SK-N-SH treated with all-trans-retinoic acid at 6 μM for 48 hours (cell line): ENCODE data around the gene PEPD.

Experiments used
- ATAC-seq: fragments of 200-7000 bp; cut with Tn5 transposase; 3 replicates; pipeline ENCODE4 v1.9.1; 2020; ENCODE audit warnings: mild to moderate bottlenecking, moderate library complexity
- BACH2 ChIP-seq: fragments of 250-450 bp; sonication (Bioruptor Pico); IDR thresholded peaks from 2 replicates; pipeline ENCODE4 v1.9.0; 2021; ENCODE audit warnings: mild to moderate bottlenecking, borderline replicate concordance
- CREB5 ChIP-seq: fragments of 250-450 bp; sonication (Bioruptor Pico); IDR thresholded peaks from 2 replicates; pipeline ENCODE4 v1.5.1; 2020; ENCODE audit warnings: low read depth, mild to moderate bottlenecking, moderate library complexity
- CSDC2 ChIP-seq: fragments of 250-450 bp; sonication (Bioruptor Pico); IDR thresholded peaks from 2 replicates; pipeline ENCODE4 v1.5.0; 2020; ENCODE audit warnings: mild to moderate bottlenecking, moderate library complexity
- CSRNP3 ChIP-seq: fragments of 250-450 bp; sonication (Bioruptor Pico); IDR thresholded peaks from 2 replicates; pipeline ENCODE4 v1.5.1; 2021; ENCODE audit warnings: mild to moderate bottlenecking, moderate library complexity
- ESRRG ChIP-seq: fragments of 250-450 bp; sonication (Bioruptor Pico); IDR thresholded peaks from 2 replicates; pipeline ENCODE4 v1.6.1; 2021; ENCODE audit warnings: mild to moderate bottlenecking
- GLIS3 ChIP-seq: fragments of 250-450 bp; sonication (Bioruptor Pico); IDR thresholded peaks from 2 replicates; pipeline ENCODE4 v1.5.0; 2020; ENCODE audit warnings: mild to moderate bottlenecking, moderate library complexity
- ISL1 ChIP-seq: fragments of 250-450 bp; sonication (Bioruptor Pico); IDR thresholded peaks from 2 replicates; pipeline ENCODE4 v2.1.2; 2022; ENCODE audit warnings: mild to moderate bottlenecking, moderate library complexity
- OSR1 ChIP-seq: fragments of 250-450 bp; sonication (Bioruptor Pico); IDR thresholded peaks from 2 replicates; pipeline ENCODE4 v1.8.0; 2022; ENCODE audit warnings: moderate library complexity, mild to moderate bottlenecking, inconsistent platforms
- PATZ1 ChIP-seq: fragments of 250-450 bp; sonication (Bioruptor Pico); IDR thresholded peaks from 2 replicates; pipeline ENCODE4 v1.8.0; 2020; ENCODE audit warnings: mild to moderate bottlenecking, moderate library complexity, borderline replicate concordance
- POU6F1 ChIP-seq: fragments of 250-450 bp; sonication (Bioruptor Pico); IDR thresholded peaks from 2 replicates; pipeline ENCODE4 v1.8.0; 2021; ENCODE audit warnings: low read depth, mild to moderate bottlenecking, moderate library complexity, borderline replicate concordance
- PPARA ChIP-seq: fragments of 250-450 bp; sonication (Bioruptor Pico); IDR thresholded peaks from 2 replicates; pipeline ENCODE4 v1.5.0; 2020; ENCODE audit warnings: mild to moderate bottlenecking, borderline replicate concordance
- RARB ChIP-seq: fragments of 250-450 bp; sonication (Bioruptor Pico); IDR thresholded peaks from 2 replicates; pipeline ENCODE4 v1.8.0; 2021; ENCODE audit warnings: mild to moderate bottlenecking, moderate library complexity
- SNAI2 ChIP-seq: fragments of 250-450 bp; sonication (Bioruptor Pico); IDR thresholded peaks from 2 replicates; pipeline ENCODE4 v1.5.0; 2020; ENCODE audit warnings: mild to moderate bottlenecking, moderate library complexity
- TCF4 ChIP-seq: fragments of 250-450 bp; sonication (Bioruptor Pico); IDR thresholded peaks from 2 replicates; pipeline ENCODE4 v1.8.0; 2021; ENCODE audit warnings: mild to moderate bottlenecking, moderate library complexity, borderline replicate concordance
- TSHZ2 ChIP-seq: fragments of 250-450 bp; sonication (Bioruptor Pico); IDR thresholded peaks from 2 replicates; pipeline ENCODE4 v1.5.0; 2020; ENCODE audit warnings: mild to moderate bottlenecking, moderate library complexity
- ZC3H10 ChIP-seq: fragments of 250-450 bp; sonication (Bioruptor Pico); IDR thresholded peaks from 2 replicates; pipeline ENCODE4 v1.5.1; 2021; ENCODE audit warnings: mild to moderate bottlenecking, moderate library complexity
- ZFP3 ChIP-seq: fragments of 250-450 bp; sonication (Bioruptor Pico); IDR thresholded peaks from 2 replicates; pipeline ENCODE4 v1.5.0; 2020; ENCODE audit warnings: mild to moderate bottlenecking, moderate library complexity
- ZFP30 ChIP-seq: fragments of 450-650 bp; formaldehyde crosslinking; IDR thresholded peaks from 2 replicates; pipeline ENCODE4 v1.5.0; 2022; ENCODE audit warnings: mild to moderate bottlenecking, moderate library complexity
- ZNF565 ChIP-seq: fragments of 450-650 bp; formaldehyde crosslinking; conservative IDR thresholded peaks from 2 replicates; pipeline ENCODE4 v1.5.0; 2020; ENCODE audit warnings: low read depth, mild to moderate bottlenecking, moderate library complexity
- ZNF70 ChIP-seq: fragments of 450-650 bp; formaldehyde crosslinking; IDR thresholded peaks from 2 replicates; pipeline ENCODE4 v1.5.0; 2020; ENCODE audit warnings: mild to moderate bottlenecking, moderate library complexity
- ZNF8 ChIP-seq: fragments of 450-650 bp; formaldehyde crosslinking; IDR thresholded peaks from 2 replicates; pipeline ENCODE4 v1.5.0; 2020; ENCODE audit warnings: mild to moderate bottlenecking, moderate library complexity

Gene PEPD

GRCh38 chr19:33547676-33548075 is 26.1 kb upstream of the PEPD start:
- ATAC-seq: no peak

GRCh38 chr19:33546656-33547055 is 25.1 kb upstream of the PEPD start:
- ATAC-seq: no peak
- TF ChIP-seq CREB5 (CRISPR knock-in tag): no peak
- no peak for TF ChIP-seq ZNF8 (CRISPR knock-in tag)
- no peak for TF ChIP-seq ISL1 (CRISPR knock-in tag)
- TF ChIP-seq ZC3H10 (CRISPR knock-in tag): no peak
- no peak for TF ChIP-seq ZFP30 (CRISPR knock-in tag)
- no peak for TF ChIP-seq TSHZ2 (CRISPR knock-in tag)
- TF ChIP-seq PPARA (CRISPR knock-in tag): no peak
- TF ChIP-seq ZNF70: no peak
- TF ChIP-seq ZFP3 (CRISPR knock-in tag): no peak
- no peak for TF ChIP-seq PATZ1 (CRISPR knock-in tag)

More at GRCh38 chr19:33547676-33548075, 26.1 kb upstream of the PEPD start:
- TF ChIP-seq CSRNP3 (CRISPR knock-in tag) (no peak), ESRRG (no peak), ZFP3 (CRISPR knock-in tag) (no peak), ISL1 (CRISPR knock-in tag) (no peak), CSDC2 (no peak), GLIS3 (CRISPR knock-in tag) (no peak), BACH2 (CRISPR knock-in tag) (no peak), POU6F1 (CRISPR knock-in tag) (no peak), TCF4 (CRISPR knock-in tag) (no peak), SNAI2 (CRISPR knock-in tag) (no peak), OSR1 (CRISPR knock-in tag) (no peak), TSHZ2 (CRISPR knock-in tag) (no peak), ZC3H10 (CRISPR knock-in tag) (no peak), RARB (CRISPR knock-in tag) (no peak), ZNF565 (CRISPR knock-in tag) (no peak), ZNF8 (CRISPR knock-in tag) (no peak), PATZ1 (CRISPR knock-in tag) (no peak)
